HEK293 (cell line): ENCODE results near the gene PRPS1L1.
A peak's percentile ranks its signal among the peaks of the same experiment; 100 is the strongest.

Experiments used
- CTCF ChIA-PET: fragments of 350-600 bp; formaldehyde crosslinking; extraction: SDS; loops from one replicate; lab custom pipeline; 2021; ENCODE audit warnings: antibody characterized with exemption; lab: Yijun Ruan, JAX
- POLR2A ChIA-PET: fragments of 300-600 bp; formaldehyde crosslinking; extraction: SDS; loops from one replicate; lab custom pipeline; 2020; ENCODE audit warnings: antibody characterized with exemption, inconsistent platforms; lab: Yijun Ruan, JAX
- H3K27ac ChIP-seq: fragments of 200-500 bp; sonication (Bioruptor generic); 2 replicates; pipeline ENCODE4 v1.5.1; 2014; ENCODE audit warnings: low read depth, low read length, control low read depth, inconsistent platforms; ENCODE audit errors: extremely low read depth
- H3K36me3 ChIP-seq, 2 experiments: fragments of 200-500 bp in 1 of 2; sonication (Bioruptor generic) in 1 of 2; 1 replicate in 1 of 2; 2 replicates in 1 of 2; pipeline ENCODE4 v1.5.1; 2014 to 2017; ENCODE audit warnings: inconsistent platforms in 2 of 2, low read length in 2 of 2; ENCODE audit not compliant: control insufficient read depth in 2 of 2, insufficient read depth in 1 of 2
- H3K4me1 ChIP-seq: fragments of 200-500 bp; sonication (Bioruptor generic); 2 replicates; pipeline ENCODE4 v1.5.1; 2014; ENCODE audit warnings: mild to moderate bottlenecking, low read length, inconsistent platforms; ENCODE audit not compliant: control insufficient read depth, insufficient read depth
- H3K4me3 ChIP-seq: 2 replicates; pipeline ENCODE4 v1.5.1; 2011; ENCODE audit warnings: low read depth, mild to moderate bottlenecking, control low read depth, low read length, moderate library complexity
- H3K9me3 ChIP-seq: fragments of 200-500 bp; sonication (Bioruptor generic); 2 replicates; pipeline ENCODE4 v1.5.1; 2014; ENCODE audit warnings: low read depth, low read length, inconsistent platforms; ENCODE audit not compliant: control insufficient read depth, insufficient read depth
- SCRT1 ChIP-seq: fragments of 450-650 bp; formaldehyde crosslinking; IDR thresholded peaks from 2 replicates; pipeline ENCODE4 v1.5.1; 2016; ENCODE audit warnings: missing biosample characterization, missing genetic modification characterization, borderline replicate concordance
- SCRT2 ChIP-seq: fragments of 450-650 bp; formaldehyde crosslinking; IDR thresholded peaks from 2 replicates; pipeline ENCODE4 v1.5.1; 2016; ENCODE audit warnings: missing biosample characterization, missing genetic modification characterization
- YY1 ChIP-seq: fragments of 450-650 bp; formaldehyde crosslinking; IDR thresholded peaks from 2 replicates; pipeline ENCODE4 v1.5.1; 2018; ENCODE audit warnings: missing biosample characterization, missing genetic modification characterization
- ZEB2 ChIP-seq: fragments of 450-650 bp; formaldehyde crosslinking; IDR thresholded peaks from 2 replicates; pipeline ENCODE4 v1.5.1; 2016; ENCODE audit warnings: missing biosample characterization, missing genetic modification characterization
- ZNF114 ChIP-seq: fragments of 450-650 bp; formaldehyde crosslinking; IDR thresholded peaks from 2 replicates; pipeline ENCODE4 v1.5.0; 2017; ENCODE audit warnings: missing biosample characterization, missing genetic modification characterization
- ZNF24 ChIP-seq: fragments of 450-650 bp; formaldehyde crosslinking; IDR thresholded peaks from 2 replicates; pipeline ENCODE4 v1.5.1; 2016; ENCODE audit warnings: missing biosample characterization, missing genetic modification characterization
- ZNF350 ChIP-seq: fragments of 450-650 bp; formaldehyde crosslinking; IDR thresholded peaks from 2 replicates; pipeline ENCODE4 v1.5.0; 2017; ENCODE audit warnings: missing biosample characterization, mild to moderate bottlenecking, missing genetic modification characterization
- ZNF600 ChIP-seq: fragments of 450-650 bp; formaldehyde crosslinking; IDR thresholded peaks from 2 replicates; pipeline ENCODE4 v1.5.1; 2016; ENCODE audit warnings: missing biosample characterization, missing genetic modification characterization
- ZNF664 ChIP-seq: fragments of 450-650 bp; formaldehyde crosslinking; IDR thresholded peaks from 2 replicates; pipeline ENCODE4 v1.5.1; 2016; ENCODE audit warnings: missing biosample characterization, missing genetic modification characterization
- ZNF785 ChIP-seq: fragments of 450-650 bp; formaldehyde crosslinking; IDR thresholded peaks from 2 replicates; pipeline ENCODE4 v1.5.1; 2016; ENCODE audit warnings: missing biosample characterization, missing genetic modification characterization
- ZNF830 ChIP-seq: fragments of 450-650 bp; IDR thresholded peaks from 2 replicates; pipeline ENCODE4 v1.5.0; 2018; ENCODE audit warnings: missing biosample characterization, missing genetic modification characterization, low read depth, mild to moderate bottlenecking, moderate library complexity
- TF ChIP-seq, protein P1 (sequence below): fragments of 450-650 bp; formaldehyde crosslinking; IDR thresholded peaks from 2 replicates; pipeline ENCODE4 v1.5.1; 2016; ENCODE audit warnings: missing biosample characterization, missing genetic modification characterization
- TF ChIP-seq, protein P2 (sequence below): fragments of 450-650 bp; formaldehyde crosslinking; IDR thresholded peaks from 2 replicates; pipeline ENCODE4 v1.5.1; 2016; ENCODE audit warnings: missing biosample characterization, missing genetic modification characterization
- TF ChIP-seq, protein P3 (sequence below): fragments of 450-650 bp; formaldehyde crosslinking; IDR thresholded peaks from 2 replicates; pipeline ENCODE4 v1.5.1; 2017; ENCODE audit warnings: missing biosample characterization, missing genetic modification characterization

PRPS1L1 gene

DNA sequence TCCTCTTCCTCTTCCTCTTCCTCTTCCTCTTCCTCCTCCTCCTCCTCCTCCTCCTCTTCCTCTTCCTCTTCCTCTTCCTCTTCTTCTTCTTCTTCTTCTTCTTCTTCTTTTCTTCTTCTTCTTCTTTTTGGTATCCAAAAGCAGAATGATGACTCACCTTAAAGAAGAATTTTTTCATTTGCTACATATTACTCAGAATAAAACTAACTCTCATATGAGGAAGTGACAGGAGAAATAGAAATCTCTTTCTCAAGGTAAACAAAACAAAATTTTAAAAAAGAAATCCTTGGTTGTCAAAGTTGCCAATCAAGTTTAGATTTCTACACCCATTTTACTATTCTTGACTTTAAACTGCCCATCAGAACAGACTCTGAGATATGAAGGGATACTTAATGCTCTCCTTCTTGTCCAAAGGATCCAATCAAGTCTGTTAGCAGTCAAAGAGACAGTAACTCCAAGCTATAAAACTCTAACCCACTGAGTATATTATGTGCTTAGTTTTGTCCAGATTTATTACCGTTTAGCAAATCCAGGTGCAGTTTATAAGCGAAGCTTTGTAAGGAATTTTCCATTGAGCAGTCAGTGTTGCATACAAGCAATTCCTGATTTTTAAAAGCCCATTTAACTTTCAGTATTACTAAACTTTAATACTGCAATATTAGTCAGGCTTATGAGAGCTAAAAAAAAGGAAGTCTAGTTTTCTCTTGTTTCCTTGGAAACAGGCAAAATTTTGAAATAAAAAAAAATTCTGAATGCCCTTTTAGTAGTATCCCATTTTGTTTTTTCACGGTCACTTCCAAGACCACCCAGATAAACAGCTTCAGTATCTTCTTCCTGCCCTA lies 44.2 kb downstream of the PRPS1L1 start (continued):
- TF ChIP-seq, protein P1, sequence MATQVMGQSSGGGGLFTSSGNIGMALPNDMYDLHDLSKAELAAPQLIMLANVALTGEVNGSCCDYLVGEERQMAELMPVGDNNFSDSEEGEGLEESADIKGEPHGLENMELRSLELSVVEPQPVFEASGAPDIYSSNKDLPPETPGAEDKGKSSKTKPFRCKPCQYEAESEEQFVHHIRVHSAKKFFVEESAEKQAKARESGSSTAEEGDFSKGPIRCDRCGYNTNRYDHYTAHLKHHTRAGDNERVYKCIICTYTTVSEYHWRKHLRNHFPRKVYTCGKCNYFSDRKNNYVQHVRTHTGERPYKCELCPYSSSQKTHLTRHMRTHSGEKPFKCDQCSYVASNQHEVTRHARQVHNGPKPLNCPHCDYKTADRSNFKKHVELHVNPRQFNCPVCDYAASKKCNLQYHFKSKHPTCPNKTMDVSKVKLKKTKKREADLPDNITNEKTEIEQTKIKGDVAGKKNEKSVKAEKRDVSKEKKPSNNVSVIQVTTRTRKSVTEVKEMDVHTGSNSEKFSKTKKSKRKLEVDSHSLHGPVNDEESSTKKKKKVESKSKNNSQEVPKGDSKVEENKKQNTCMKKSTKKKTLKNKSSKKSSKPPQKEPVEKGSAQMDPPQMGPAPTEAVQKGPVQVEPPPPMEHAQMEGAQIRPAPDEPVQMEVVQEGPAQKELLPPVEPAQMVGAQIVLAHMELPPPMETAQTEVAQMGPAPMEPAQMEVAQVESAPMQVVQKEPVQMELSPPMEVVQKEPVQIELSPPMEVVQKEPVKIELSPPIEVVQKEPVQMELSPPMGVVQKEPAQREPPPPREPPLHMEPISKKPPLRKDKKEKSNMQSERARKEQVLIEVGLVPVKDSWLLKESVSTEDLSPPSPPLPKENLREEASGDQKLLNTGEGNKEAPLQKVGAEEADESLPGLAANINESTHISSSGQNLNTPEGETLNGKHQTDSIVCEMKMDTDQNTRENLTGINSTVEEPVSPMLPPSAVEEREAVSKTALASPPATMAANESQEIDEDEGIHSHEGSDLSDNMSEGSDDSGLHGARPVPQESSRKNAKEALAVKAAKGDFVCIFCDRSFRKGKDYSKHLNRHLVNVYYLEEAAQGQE (tag by site-specific recombination): no peak
- TF ChIP-seq YY1 (tag by site-specific recombination) (no peak), ZNF830 (tag by site-specific recombination) (no peak), ZNF114 (tag by site-specific recombination) (no peak), ZNF600 (no peak), ZNF24 (tag by site-specific recombination) (no peak), ZNF350 (tag by site-specific recombination) (no peak)
- TF ChIP-seq, protein P2, sequence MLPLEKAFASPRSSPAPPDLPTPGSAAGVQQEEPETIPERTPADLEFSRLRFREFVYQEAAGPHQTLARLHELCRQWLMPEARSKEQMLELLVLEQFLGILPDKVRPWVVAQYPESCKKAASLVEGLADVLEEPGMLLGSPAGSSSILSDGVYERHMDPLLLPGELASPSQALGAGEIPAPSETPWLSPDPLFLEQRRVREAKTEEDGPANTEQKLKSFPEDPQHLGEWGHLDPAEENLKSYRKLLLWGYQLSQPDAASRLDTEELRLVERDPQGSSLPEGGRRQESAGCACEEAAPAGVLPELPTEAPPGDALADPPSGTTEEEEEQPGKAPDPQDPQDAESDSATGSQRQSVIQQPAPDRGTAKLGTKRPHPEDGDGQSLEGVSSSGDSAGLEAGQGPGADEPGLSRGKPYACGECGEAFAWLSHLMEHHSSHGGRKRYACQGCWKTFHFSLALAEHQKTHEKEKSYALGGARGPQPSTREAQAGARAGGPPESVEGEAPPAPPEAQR (tag by site-specific recombination): no peak
- TF ChIP-seq, protein P3, sequence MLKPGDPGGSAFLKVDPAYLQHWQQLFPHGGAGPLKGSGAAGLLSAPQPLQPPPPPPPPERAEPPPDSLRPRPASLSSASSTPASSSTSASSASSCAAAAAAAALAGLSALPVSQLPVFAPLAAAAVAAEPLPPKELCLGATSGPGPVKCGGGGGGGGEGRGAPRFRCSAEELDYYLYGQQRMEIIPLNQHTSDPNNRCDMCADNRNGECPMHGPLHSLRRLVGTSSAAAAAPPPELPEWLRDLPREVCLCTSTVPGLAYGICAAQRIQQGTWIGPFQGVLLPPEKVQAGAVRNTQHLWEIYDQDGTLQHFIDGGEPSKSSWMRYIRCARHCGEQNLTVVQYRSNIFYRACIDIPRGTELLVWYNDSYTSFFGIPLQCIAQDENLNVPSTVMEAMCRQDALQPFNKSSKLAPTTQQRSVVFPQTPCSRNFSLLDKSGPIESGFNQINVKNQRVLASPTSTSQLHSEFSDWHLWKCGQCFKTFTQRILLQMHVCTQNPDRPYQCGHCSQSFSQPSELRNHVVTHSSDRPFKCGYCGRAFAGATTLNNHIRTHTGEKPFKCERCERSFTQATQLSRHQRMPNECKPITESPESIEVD: no peak

DNA sequence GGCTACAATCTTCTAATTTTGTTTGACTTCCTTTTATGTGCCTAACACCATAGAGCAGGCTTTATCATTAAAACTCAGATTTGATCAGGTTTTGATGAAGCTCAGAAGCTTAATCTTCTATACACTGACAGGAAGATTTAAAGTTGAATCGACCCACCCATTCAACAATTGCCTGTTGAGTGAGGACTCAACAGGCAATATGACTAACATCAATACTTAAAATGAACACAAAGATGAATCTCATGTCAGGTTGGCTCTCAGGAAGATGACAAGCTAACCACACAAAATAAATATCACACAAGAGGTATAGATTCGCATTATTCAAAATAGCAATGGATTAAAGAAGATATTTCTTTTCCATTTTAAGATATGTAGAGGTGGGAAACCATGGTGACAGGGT lies 50.7 kb downstream of the PRPS1L1 start:
- TF ChIP-seq SCRT1 (tag by site-specific recombination): peak; percentile 47; the same call in 1 of the 2 replicates
- TF ChIP-seq ZNF664 (tag by site-specific recombination): no peak
- TF ChIP-seq SCRT2 (tag by site-specific recombination): peak; percentile 80
- no peak for TF ChIP-seq ZNF785 (tag by site-specific recombination)
- TF ChIP-seq ZEB2 (tag by site-specific recombination): no peak
- Histone ChIP-seq H3K27ac (no peak overlapping the region), H3K4me3 (no peak overlapping the region), H3K4me1 (no peaks in the 10 kb centered on the region), H3K36me3 (no peaks in the 10 kb centered on the region), H3K9me3 (no peaks in the 10 kb centered on the region)
- POLR2A ChIA-PET: no interaction called here
- CTCF ChIA-PET: interaction anchor here (0.6 kb wide), 2 partner anchors 34 to 113 kb away, joined by 3 read pairs; no protein-coding TSS in a partner anchor
